Measurements from ENCODE around the gene DUSP7.

DNA sequence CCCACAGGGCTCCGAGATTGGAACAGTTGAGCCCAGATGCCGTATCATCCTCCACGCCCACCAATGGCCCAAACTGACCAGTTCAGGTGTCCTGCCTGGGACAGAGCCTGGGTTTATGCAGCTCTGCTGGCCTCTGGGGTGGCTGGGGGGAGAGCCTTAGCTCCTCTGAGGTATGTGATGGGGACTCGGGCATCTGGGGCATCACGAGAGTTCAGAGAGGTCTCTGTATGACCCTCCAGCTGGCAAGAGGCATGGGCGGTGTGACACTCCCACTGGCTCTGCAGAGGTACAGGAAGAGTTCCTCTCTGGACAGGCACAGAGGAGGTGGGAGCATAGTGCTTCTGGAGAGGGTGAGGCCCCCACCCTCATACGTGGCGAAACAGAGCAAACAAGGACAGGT lies 26.6 kb upstream of the DUSP7 start:
- TF ChIP-seq CTCF (IDR thresholded peaks at IDR 0.05) (no peak), POLR2AphosphoS5 (IDR thresholded peaks at IDR 0.05; ENCODE audit: low read depth, low read length) (no peak), TCF7L2 (IDR thresholded peaks at IDR 0.05; ENCODE audit: low read depth, low read length) (no peak)
